OCI-LY1 (cell line): ENCODE data around the gene PEF1.

Experiments used
- H2AFZ ChIP-seq: fragments of 200-600 bp; sonication (generic), shearing (Covaris generic); 2 replicates; pipeline ENCODE4 v1.6.0; 2014; ENCODE audit warnings: antibody characterized with exemption, mild to moderate bottlenecking, low read length
- H3F3A ChIP-seq: fragments of 200-600 bp; sonication (generic), shearing (Covaris generic); 2 replicates; pipeline ENCODE4 v1.6.0; 2014; ENCODE audit warnings: mild to moderate bottlenecking, antibody characterized with exemption, low read length, moderate library complexity; ENCODE audit not compliant: insufficient read depth
- H3K27ac ChIP-seq: fragments of 200-600 bp; sonication (generic); 2 replicates; pipeline ENCODE4 v1.5.1; 2014; ENCODE audit warnings: low read length, mixed run types, mild to moderate bottlenecking, low read depth; ENCODE audit not compliant: poor library complexity, severe bottlenecking
- H3K27me3 ChIP-seq: fragments of 200-600 bp; sonication (generic); 2 replicates; pipeline ENCODE4 v1.6.0; 2014; ENCODE audit warnings: antibody characterized with exemption, mild to moderate bottlenecking, low read length, moderate library complexity; ENCODE audit not compliant: insufficient read depth
- H3K36me3 ChIP-seq: fragments of 200-600 bp; sonication (generic); 2 replicates; pipeline ENCODE4 v1.6.1; 2014; ENCODE audit warnings: mild to moderate bottlenecking, antibody characterized with exemption, low read length, moderate library complexity, mixed read lengths; ENCODE audit not compliant: insufficient read depth
- H3K4me1 ChIP-seq: fragments of 200-600 bp; sonication (generic); 2 replicates; pipeline ENCODE4 v1.5.1; 2014; ENCODE audit warnings: mild to moderate bottlenecking, low read length, moderate library complexity; ENCODE audit not compliant: insufficient read depth, severe bottlenecking
- H3K4me2 ChIP-seq: fragments of 200-600 bp; sonication (generic), shearing (Covaris generic); 2 replicates; pipeline ENCODE4 v1.6.1; 2014; ENCODE audit warnings: low read length
- H3K4me3 ChIP-seq: fragments of 200-600 bp; sonication (generic); 2 replicates; pipeline ENCODE4 v1.5.1; 2014; ENCODE audit warnings: low read length, low read depth, mild to moderate bottlenecking, mixed read lengths; ENCODE audit not compliant: poor library complexity, severe bottlenecking
- H3K79me2 ChIP-seq: fragments of 200-600 bp; shearing (Covaris generic); 2 replicates; pipeline ENCODE4 v1.6.1; 2016; ENCODE audit warnings: mixed run types, low read length, mixed read lengths; ENCODE audit not compliant: insufficient read depth
- H3K9ac ChIP-seq: fragments of 200-600 bp; sonication (generic), shearing (Covaris generic); 2 replicates; pipeline ENCODE4 v1.6.1; 2014; ENCODE audit warnings: mild to moderate bottlenecking, low read length, mixed read lengths
- H3K9me2 ChIP-seq: fragments of 200-600 bp; sonication (generic), shearing (Covaris generic); 2 replicates; pipeline ENCODE4 v1.6.1; 2014; ENCODE audit warnings: low read depth, mild to moderate bottlenecking, low read length, mixed read lengths
- H3K9me3 ChIP-seq: fragments of 200-600 bp; shearing (Covaris generic); 2 replicates; pipeline ENCODE4 v1.6.1; 2014; ENCODE audit warnings: low read length, mixed read lengths
- H4K20me1 ChIP-seq: fragments of 200-600 bp; sonication (generic), shearing (Covaris generic); 2 replicates; pipeline ENCODE4 v1.6.0; 2016; ENCODE audit warnings: mild to moderate bottlenecking, low read length; ENCODE audit not compliant: insufficient read depth
- EZH2 ChIP-seq: fragments of 200-600 bp; sonication (generic), shearing (Covaris generic); IDR thresholded peaks from 2 replicates; pipeline ENCODE4 v1.8.0; 2017; ENCODE audit warnings: borderline replicate concordance, mixed run types, mild to moderate bottlenecking, antibody characterized with exemption, low read length, moderate library complexity, mixed read lengths
- TF ChIP-seq, protein P1 (sequence below): fragments of 200-600 bp; sonication (generic), shearing (Covaris generic); IDR thresholded peaks from 2 replicates; pipeline ENCODE4 v1.5.1; 2017; ENCODE audit warnings: mild to moderate bottlenecking, antibody characterized with exemption, low read length, moderate library complexity, mixed read lengths

Gene PEF1

DNA sequence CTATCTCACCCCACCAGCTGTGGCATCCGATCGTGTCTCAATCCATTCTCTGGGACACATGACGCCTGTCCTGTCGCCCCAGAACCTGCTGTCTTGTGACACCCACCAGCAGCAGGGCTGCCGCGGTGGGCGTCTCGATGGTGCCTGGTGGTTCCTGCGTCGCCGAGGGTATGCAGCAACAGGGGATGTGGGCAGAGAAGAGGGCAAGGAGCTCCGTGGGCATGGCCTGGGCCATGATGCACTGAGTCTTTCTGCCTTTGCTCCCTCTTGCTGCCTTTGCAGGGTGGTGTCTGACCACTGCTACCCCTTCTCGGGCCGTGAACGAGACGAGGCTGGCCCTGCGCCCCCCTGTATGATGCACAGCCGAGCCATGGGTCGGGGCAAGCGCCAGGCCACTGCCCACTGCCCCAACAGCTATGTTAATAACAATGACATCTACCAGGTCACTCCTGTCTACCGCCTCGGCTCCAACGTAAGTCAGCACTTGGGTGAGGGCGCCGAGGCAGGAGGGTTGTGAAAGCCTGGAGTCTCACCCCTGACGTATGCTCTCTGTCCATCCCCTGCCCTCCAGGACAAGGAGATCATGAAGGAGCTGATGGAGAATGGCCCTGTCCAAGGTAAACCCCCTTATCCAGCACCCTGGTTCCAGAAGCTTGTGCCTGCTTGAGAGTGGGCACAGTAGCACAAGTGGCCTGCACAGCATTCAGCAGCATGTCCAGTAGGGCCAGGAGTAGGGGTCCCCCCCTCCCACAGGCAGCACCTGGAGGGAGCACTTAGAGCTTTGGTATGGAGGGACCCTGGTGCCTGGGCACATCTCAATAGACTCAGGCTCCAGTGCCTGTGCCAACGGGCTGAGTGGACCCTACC lies 59.6 kb downstream of the PEF1 start:
- no peaks in the 10 kb centered on the region for H3F3A ChIP-seq
- H3K27me3 ChIP-seq: no peaks in the 10 kb centered on the region
- no peak overlapping the region for H3K9ac ChIP-seq
- no peak overlapping the region for H3K4me3 ChIP-seq
- H3K27ac ChIP-seq: no peak overlapping the region
- H3K4me2 ChIP-seq: no peak overlapping the region
- H3K9me3 ChIP-seq: no peaks in the 10 kb centered on the region
- H2AFZ ChIP-seq: no peak overlapping the region
- no peaks in the 10 kb centered on the region for H3K4me1 ChIP-seq
- no peaks in the 10 kb centered on the region for H4K20me1 ChIP-seq
- H3K79me2 ChIP-seq: no peaks in the 10 kb centered on the region
- no peaks in the 10 kb centered on the region for H3K9me2 ChIP-seq
- TF ChIP-seq EZH2: no peak
- TF ChIP-seq, protein P1, sequence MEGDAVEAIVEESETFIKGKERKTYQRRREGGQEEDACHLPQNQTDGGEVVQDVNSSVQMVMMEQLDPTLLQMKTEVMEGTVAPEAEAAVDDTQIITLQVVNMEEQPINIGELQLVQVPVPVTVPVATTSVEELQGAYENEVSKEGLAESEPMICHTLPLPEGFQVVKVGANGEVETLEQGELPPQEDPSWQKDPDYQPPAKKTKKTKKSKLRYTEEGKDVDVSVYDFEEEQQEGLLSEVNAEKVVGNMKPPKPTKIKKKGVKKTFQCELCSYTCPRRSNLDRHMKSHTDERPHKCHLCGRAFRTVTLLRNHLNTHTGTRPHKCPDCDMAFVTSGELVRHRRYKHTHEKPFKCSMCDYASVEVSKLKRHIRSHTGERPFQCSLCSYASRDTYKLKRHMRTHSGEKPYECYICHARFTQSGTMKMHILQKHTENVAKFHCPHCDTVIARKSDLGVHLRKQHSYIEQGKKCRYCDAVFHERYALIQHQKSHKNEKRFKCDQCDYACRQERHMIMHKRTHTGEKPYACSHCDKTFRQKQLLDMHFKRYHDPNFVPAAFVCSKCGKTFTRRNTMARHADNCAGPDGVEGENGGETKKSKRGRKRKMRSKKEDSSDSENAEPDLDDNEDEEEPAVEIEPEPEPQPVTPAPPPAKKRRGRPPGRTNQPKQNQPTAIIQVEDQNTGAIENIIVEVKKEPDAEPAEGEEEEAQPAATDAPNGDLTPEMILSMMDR: no peak
- H3K36me3 ChIP-seq: no peaks in the 10 kb centered on the region

DNA sequence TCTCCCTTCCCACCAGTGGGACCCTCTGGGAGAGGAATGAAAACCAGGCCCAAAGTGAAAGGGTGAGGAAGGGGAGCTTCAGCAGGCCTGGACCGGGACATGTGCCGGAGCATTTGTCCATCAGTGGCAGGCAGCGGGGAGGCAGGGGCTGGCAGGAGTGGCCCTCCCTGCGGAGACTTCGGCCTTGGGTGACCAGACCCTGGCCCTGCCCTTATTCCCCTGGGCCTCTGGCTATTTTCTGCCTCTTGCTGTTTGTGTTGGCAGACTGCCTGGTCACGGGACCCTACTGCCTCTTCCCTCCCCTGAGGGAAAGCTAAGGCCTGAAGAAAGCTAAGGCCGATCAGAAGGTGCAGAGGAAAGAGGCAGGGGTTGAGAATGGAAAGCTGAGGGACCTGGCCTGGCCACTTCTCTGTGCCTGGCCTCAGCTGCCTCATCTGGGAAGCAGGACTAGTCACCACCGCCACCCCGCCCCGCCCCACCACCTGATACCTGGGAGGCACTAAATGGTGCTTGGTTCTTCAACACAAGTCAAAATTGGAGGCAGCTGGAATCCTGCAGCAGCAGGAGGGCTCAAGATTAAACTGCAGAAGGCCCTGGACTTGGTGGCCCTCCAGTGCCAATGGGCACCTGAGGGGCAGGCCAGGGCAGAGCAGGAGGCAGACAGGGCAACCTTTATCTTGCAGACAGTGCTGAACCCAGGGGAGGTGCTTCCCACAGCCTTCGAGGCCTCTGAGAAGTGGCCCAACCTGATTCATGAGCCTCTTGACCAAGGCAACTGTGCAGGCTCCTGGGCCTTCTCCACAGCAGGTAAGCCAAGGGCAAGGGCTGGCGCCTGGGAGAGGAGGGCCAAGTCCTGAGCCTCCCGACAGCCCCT lies 60.4 kb downstream of the PEF1 start:
- Histone ChIP-seq H3K9me3 (no peaks in the 10 kb centered on the region), H3K4me2 (no peak overlapping the region), H3K27me3 (no peaks in the 10 kb centered on the region), H3K4me1 (no peaks in the 10 kb centered on the region), H2AFZ (no peak overlapping the region), H3K4me3 (no peak overlapping the region), H3F3A (no peaks in the 10 kb centered on the region), H3K9ac (no peak overlapping the region), H3K79me2 (no peaks in the 10 kb centered on the region), H4K20me1 (no peaks in the 10 kb centered on the region), H3K36me3 (no peaks in the 10 kb centered on the region), H3K9me2 (no peaks in the 10 kb centered on the region), H3K27ac (no peak overlapping the region)
- no peak for TF ChIP-seq EZH2
- TF ChIP-seq, protein P1: no peak

DNA sequence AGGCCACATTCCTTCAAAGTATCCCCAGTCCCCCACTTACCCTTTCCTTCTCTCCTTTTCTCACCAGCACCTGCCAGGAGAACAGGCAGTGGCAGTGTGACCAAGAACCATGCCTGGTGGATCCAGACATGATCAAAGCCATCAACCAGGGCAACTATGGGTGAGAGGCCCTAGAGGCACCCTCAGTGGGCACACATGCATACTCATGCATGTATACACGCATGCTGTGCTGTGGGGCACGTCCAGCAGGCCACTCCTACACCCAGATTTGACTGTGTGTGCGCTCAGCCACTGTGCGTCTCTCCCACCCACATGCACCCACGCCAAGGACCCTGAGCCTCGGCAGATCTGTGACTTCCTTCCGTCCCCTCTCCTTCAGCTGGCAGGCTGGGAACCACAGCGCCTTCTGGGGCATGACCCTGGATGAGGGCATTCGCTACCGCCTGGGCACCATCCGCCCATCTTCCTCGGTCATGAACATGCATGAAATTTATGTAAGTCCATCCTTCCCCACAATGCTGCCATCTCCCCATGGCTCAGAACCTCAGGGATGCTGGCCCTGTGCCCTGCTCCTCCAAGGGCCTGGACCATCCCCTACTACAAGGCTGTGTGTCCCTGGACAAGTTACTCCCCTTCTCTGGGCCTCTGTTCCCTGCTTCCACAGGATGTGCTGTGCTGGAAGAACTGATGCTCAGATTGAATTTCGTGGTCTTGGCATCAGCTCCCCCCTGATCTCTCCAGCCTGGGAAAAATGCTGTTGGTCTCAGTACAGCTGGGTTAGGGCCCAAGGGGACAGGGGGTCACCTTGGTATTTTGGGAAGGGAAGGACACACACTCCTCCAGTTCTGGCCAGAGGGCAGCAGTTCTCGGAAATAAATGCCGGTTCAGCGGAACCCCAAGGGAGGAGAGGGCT lies 61.3 kb downstream of the PEF1 start:
- no peak overlapping the region for H3K4me2 ChIP-seq
- no peak overlapping the region for H2AFZ ChIP-seq
- H3K27ac ChIP-seq: no peak overlapping the region
- H3K9me3 ChIP-seq: no peaks in the 10 kb centered on the region
- H3K9me2 ChIP-seq: no peaks in the 10 kb centered on the region
- H3K4me3 ChIP-seq: no peak overlapping the region
- no peaks in the 10 kb centered on the region for H3K27me3 ChIP-seq
- TF ChIP-seq EZH2: no peak
- TF ChIP-seq, protein P1: no peak
- no peaks in the 10 kb centered on the region for H3K79me2 ChIP-seq
- H4K20me1 ChIP-seq: no peaks in the 10 kb centered on the region
- no peaks in the 10 kb centered on the region for H3K36me3 ChIP-seq
- H3K4me1 ChIP-seq: no peaks in the 10 kb centered on the region
- H3K9ac ChIP-seq: no peak overlapping the region
- no peaks in the 10 kb centered on the region for H3F3A ChIP-seq
